SU-DHL-6 (cell line): ENCODE data around the gene COG1.

ENCODE experiments used
- EZH2phosphoT487 ChIP-seq: fragments of 200-600 bp; sonication (generic), shearing (Covaris generic); conservative IDR thresholded peaks from 2 replicates; pipeline ENCODE4 v1.6.1; 2018; ENCODE audit warnings: mild to moderate bottlenecking, antibody characterized with exemption, low read length, moderate library complexity, mixed read lengths
- TF ChIP-seq, protein P1 (sequence below): fragments of 200-600 bp; sonication (generic); IDR thresholded peaks from one replicate; pipeline ENCODE4 v1.5.1; 2017; ENCODE audit warnings: antibody characterized with exemption, mild to moderate bottlenecking, low read length, moderate library complexity; ENCODE audit not compliant: insufficient read depth, poor library complexity, severe bottlenecking

DNA sequence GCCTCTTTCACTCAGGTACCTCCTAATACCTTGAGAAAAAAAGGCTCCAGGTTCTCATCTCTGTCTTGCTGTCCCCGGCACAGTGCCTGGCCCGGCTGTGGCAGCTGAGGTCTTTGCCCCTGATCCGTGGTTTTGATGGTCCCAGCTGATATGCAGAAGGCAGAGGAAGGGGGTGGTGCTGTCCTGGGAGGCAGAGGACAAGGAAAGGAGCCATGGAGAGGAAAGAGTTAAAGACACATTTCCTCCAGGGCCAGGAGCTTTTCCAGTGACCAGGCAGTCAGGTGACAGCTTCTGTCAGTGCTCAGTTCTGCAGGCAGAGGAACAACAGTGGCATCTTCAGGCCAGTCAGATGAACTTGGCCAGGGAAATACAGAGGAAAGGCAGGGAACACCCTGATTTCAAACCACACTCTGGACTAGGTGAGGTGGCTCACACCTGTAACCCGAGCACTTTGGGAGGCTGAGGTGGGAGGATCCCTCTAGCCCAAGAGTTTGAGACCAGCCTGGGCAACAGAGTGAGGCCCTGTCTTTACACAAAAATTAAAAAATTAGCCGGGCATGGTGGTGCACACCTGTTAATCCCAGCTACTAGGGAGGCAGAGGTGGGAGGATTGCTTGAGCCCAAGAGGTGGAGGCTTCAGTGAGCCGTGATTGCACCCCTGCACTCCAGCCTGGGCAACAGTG lies 3.3 kb upstream of the COG1 start:
- TF ChIP-seq, protein P1, sequence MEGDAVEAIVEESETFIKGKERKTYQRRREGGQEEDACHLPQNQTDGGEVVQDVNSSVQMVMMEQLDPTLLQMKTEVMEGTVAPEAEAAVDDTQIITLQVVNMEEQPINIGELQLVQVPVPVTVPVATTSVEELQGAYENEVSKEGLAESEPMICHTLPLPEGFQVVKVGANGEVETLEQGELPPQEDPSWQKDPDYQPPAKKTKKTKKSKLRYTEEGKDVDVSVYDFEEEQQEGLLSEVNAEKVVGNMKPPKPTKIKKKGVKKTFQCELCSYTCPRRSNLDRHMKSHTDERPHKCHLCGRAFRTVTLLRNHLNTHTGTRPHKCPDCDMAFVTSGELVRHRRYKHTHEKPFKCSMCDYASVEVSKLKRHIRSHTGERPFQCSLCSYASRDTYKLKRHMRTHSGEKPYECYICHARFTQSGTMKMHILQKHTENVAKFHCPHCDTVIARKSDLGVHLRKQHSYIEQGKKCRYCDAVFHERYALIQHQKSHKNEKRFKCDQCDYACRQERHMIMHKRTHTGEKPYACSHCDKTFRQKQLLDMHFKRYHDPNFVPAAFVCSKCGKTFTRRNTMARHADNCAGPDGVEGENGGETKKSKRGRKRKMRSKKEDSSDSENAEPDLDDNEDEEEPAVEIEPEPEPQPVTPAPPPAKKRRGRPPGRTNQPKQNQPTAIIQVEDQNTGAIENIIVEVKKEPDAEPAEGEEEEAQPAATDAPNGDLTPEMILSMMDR: no peak
- no peak for TF ChIP-seq EZH2phosphoT487
